Measurements from ENCODE around the gene SEMA7A. TPM values are rescaled to one million over a fixed set of nuclear protein-coding genes. Genes with fewer than 3 reads are reported as not detected.

Gene SEMA7A
- total RNA-seq, 1 experiment from 2014 or later, result 0.45 TPM

- no peak for DNase-seq (ENCODE audit: low spot score)
These were observed 48.7 kb downstream of the SEMA7A start for GRCh38 chr15:74384881-74385643.

GRCh38 chr15:74384566-74384880 lies 49.2 kb downstream of the SEMA7A start:
- BruUV-seq (replicated peaks), result no TSS peak

More at GRCh38 chr15:74384881-74385643, 48.7 kb downstream of the SEMA7A start:
- TF ChIP-seq EZH2 (IDR thresholded peaks at IDR 0.05; ENCODE audit: borderline replicate concordance, low read depth, low read length, poor library complexity, severe bottlenecking) (no peak), CTCF (conservative IDR thresholded peaks at IDR 0.05; ENCODE audit: low read depth, low read length) (no peak)
- POLR2A ChIA-PET (ENCODE audit: low non-redundant PET), result interaction anchor here (0.6 kb wide), 1 partner anchor 47 kb away, joined by 4 read pairs; no protein-coding TSS in a partner anchor
- Histone ChIP-seq H3K27ac (ENCODE audit: low read depth, low read length, poor library complexity, severe bottlenecking) (no peak overlapping the region), H3K27me3 (replicated peaks; ENCODE audit: insufficient read depth, low read depth, low read length, poor library complexity) (no peaks in the 10 kb centered on the region), H3K36me3 (ENCODE audit: insufficient read depth, low read length, poor library complexity, severe bottlenecking) (no peaks in the 10 kb centered on the region), H3K4me3 (ENCODE audit: low read depth, low read length, poor library complexity, severe bottlenecking) (no peak overlapping the region), H3K4me1 (ENCODE audit: insufficient read depth, low read length, poor library complexity, severe bottlenecking) (no peaks in the 10 kb centered on the region), H3K9me3 (ENCODE audit: low read depth, low read length, poor library complexity, severe bottlenecking) (no peaks in the 10 kb centered on the region)
- CTCF ChIA-PET, result interaction anchor here (1.1 kb wide), 1 partner anchor 104 kb away, joined by 3 read pairs; no protein-coding TSS in a partner anchor
- BruUV-seq (replicated peaks), result no TSS peak
- intact Hi-C loops (cut with micrococcal nuclease; ENCODE audit: unreplicated experiment), result no loop called here

More at GRCh38 chr15:74384566-74384880, 49.2 kb downstream of the SEMA7A start:
- Histone ChIP-seq H3K27me3 (replicated peaks; ENCODE audit: insufficient read depth, low read depth, low read length, poor library complexity) (no peaks in the 10 kb centered on the region), H3K4me3 (ENCODE audit: low read depth, low read length, poor library complexity, severe bottlenecking) (no peak overlapping the region), H3K27ac (ENCODE audit: low read depth, low read length, poor library complexity, severe bottlenecking) (no peak overlapping the region), H3K9me3 (ENCODE audit: low read depth, low read length, poor library complexity, severe bottlenecking) (no peaks in the 10 kb centered on the region), H3K4me1 (ENCODE audit: insufficient read depth, low read length, poor library complexity, severe bottlenecking) (no peaks in the 10 kb centered on the region), H3K36me3 (ENCODE audit: insufficient read depth, low read length, poor library complexity, severe bottlenecking) (no peaks in the 10 kb centered on the region)
- intact Hi-C loops (cut with micrococcal nuclease; ENCODE audit: unreplicated experiment), result no loop called here
- DNase-seq (ENCODE audit: low spot score), result no peak
- TF ChIP-seq EZH2 (IDR thresholded peaks at IDR 0.05; ENCODE audit: borderline replicate concordance, low read depth, low read length, poor library complexity, severe bottlenecking) (no peak), CTCF (conservative IDR thresholded peaks at IDR 0.05; ENCODE audit: low read depth, low read length) (no peak)
- ChIA-PET POLR2A (ENCODE audit: low non-redundant PET) (interaction anchor here (0.6 kb wide), 1 partner anchor 47 kb away, joined by 4 read pairs; no protein-coding TSS in a partner anchor), CTCF (no interaction called here)

All from A673 (cell line).